Sigmoid colon (tissue), 7 donors: ENCODE measurements around the gene RPS5. TPM values are rescaled to one million over a fixed set of nuclear protein-coding genes. Genes with fewer than 3 reads are reported as not detected.
A peak's percentile ranks its signal among the peaks of the same experiment; 100 is the strongest.
"Not testable (repeated sequence)": the region's sequence is repeated elsewhere in the genome, so short reads cannot be mapped to it uniquely, and the experiment has no call there.

Source experiments
- DNase-seq: peaks from one replicate; pipeline ENCODE4 v3.0.0-alpha.2; 2019
- H3K27ac ChIP-seq, 4 donors: fragments of 200-600 bp; sonication (generic); one replicate each; pipeline ENCODE4 v1.5.1; 2016 to 2019; ENCODE audit warnings: mild to moderate bottlenecking in 1 of 4
- H3K27me3 ChIP-seq, 3 donors: fragments of 200-600 bp; sonication (generic); one replicate each; pipeline ENCODE4 v1.5.1; 2019; ENCODE audit warnings: mild to moderate bottlenecking in 1 of 3
- H3K36me3 ChIP-seq, 4 donors: fragments of 200-600 bp; sonication (generic); one replicate each; pipeline ENCODE4 v1.5.1; 2016 to 2019
- H3K4me1 ChIP-seq, 4 donors: fragments of 200-600 bp; sonication (generic); one replicate each; pipeline ENCODE4 v1.5.1; 2017 to 2019
- H3K4me3 ChIP-seq, 4 donors: fragments of 200-600 bp; sonication (generic); one replicate each; pipeline ENCODE4 v1.5.1; 2017 to 2019; ENCODE audit warnings: mild to moderate bottlenecking in 2 of 4, moderate library complexity in 1 of 4
- H3K9me3 ChIP-seq, 4 donors: fragments of 200-600 bp in 3 of 4; sonication (generic) in 3 of 4; one replicate each; pipeline versions ENCODE4 v1.5.1 to v1.6.1; 2013 to 2019
- CTCF ChIP-seq, 4 experiments: fragments of 450-650 bp in 3 of 4; fragments of 200-600 bp in 1 of 4; IDR thresholded peaks; one replicate each; pipeline ENCODE4 v1.5.1; 2016 to 2019; ENCODE audit warnings: antibody characterized with exemption in 4 of 4, mild to moderate bottlenecking in 3 of 4, moderate library complexity in 2 of 4
- EP300 ChIP-seq, 4 donors: sonication (generic); formaldehyde crosslinking; IDR thresholded peaks; one replicate each; pipeline ENCODE4 v1.6.1; 2017; ENCODE audit warnings: antibody characterized with exemption in 4 of 4
- POLR2A ChIP-seq, 2 donors: fragments of 450-650 bp; IDR thresholded peaks; one replicate each; pipeline ENCODE4 v1.6.1; 2016; ENCODE audit warnings: antibody characterized with exemption in 2 of 2, mild to moderate bottlenecking in 2 of 2, moderate library complexity in 2 of 2
- POLR2AphosphoS5 ChIP-seq, 4 donors: sonication (generic); formaldehyde crosslinking; IDR thresholded peaks; one replicate each; pipeline ENCODE4 v1.6.1; 2017; ENCODE audit warnings: antibody characterized with exemption in 4 of 4
- WGBS, 2 donors: extraction: QIAGEN DNeasy Blood & Tissue Kit; methylation state at CpG; one replicate each; pipeline ENCODE4 v1.1.7; 2013; 5-methylcytosine and 5-hydroxymethylcytosine counted together
- intact Hi-C: fragments of 100-400 bp; cut with DNase I; formaldehyde crosslinking; loops from one replicate; pipeline ENCODE4 v1.15.1; 2023
- polyA plus RNA-seq, 3 donors: library from polyadenylated mRNA; stranded (reverse); fragments of 200-250 nt; gene quantifications; one replicate each; pipeline ENCODE4 v1.2.3, GENCODE V29; 2013
- total RNA-seq, 4 donors: library from RNA; depleted of rRNA; stranded (reverse); fragments of >200 nt; gene quantifications; one replicate each; pipeline ENCODE4 v1.1.0, GENCODE V29; 2016
- donor health status: healthy with polysubstance abuse.
- donor health status: Bipolar disorder and iron deficiency.
- donor health status: healthy.

RPS5 gene
- total and polyA plus RNA-seq, 7 donors = 1,097 to 2,581 (median 1,974) TPM

- Histone ChIP-seq H3K4me3 (peak overlapping the region; percentile 47 to 66 (median 58)), H3K27me3 (peaks cover 9 to 20% (median 15%) of the 10 kb centered on the region in 3 donors), H3K4me1 (peaks cover 0 to 24% (median 21%) of the 10 kb centered on the region in 4 donors), H3K27ac (peak overlapping the region; percentile 76 to 82 (median 78)), H3K36me3 (no peaks in the 10 kb centered on the region), H3K9me3 (no peaks in the 10 kb centered on the region)
- DNase-seq = peak; percentile 100
- TF ChIP-seq POLR2AphosphoS5 (IDR thresholded peaks at IDR 0.05) (peak; percentile 66 to 87 (median 76)), CTCF (IDR thresholded peaks at IDR 0.05) (no peak), EP300 (IDR thresholded peaks at IDR 0.05) (no peak), POLR2A (IDR thresholded peaks at IDR 0.05) (peak in 1 of 2 donors; percentile 48)
- 2 to 3% methylated on average over 80 of the region's 80 CpGs for WGBS, 2 donors
- intact Hi-C loops = loop anchor here (1.0 to 2.0 kb wide), 2 partner anchors 14 to 38 kb away; partner anchors contain the start of genes RPS5 and ZNF497
These were observed 14.1 kb downstream of the RPS5 start for GRCh38 chr19:58400916-58401839.

GRCh38 chr19:58401840-58402421 lies 14.9 kb downstream of the RPS5 start:
- no peak for TF ChIP-seq POLR2AphosphoS5 (IDR thresholded peaks at IDR 0.05)
- no peak for TF ChIP-seq EP300 (IDR thresholded peaks at IDR 0.05)
- TF ChIP-seq CTCF (IDR thresholded peaks at IDR 0.05) = no peak
- TF ChIP-seq POLR2A (IDR thresholded peaks at IDR 0.05) = no peak
- no peaks in the 10 kb centered on the region for H3K9me3 ChIP-seq
- H3K27ac ChIP-seq = peak overlapping the region; percentile 76 to 82 (median 78)
- peaks cover 0 to 23% (median 18%) of the 10 kb centered on the region in 4 donors for H3K4me1 ChIP-seq
- H3K4me3 ChIP-seq = peak overlapping the region; percentile 45 to 66 (median 58)
- WGBS, 2 donors = 30 to 31% methylated on average over 23 of the region's 23 CpGs
- DNase-seq = peak; percentile 50
- no peaks in the 10 kb centered on the region for H3K36me3 ChIP-seq
- intact Hi-C loops = loop anchor here (1.0 to 2.0 kb wide), 2 partner anchors 15 to 39 kb away; partner anchors contain the start of genes RPS5 and ZNF497
- peaks cover 5 to 13% (median 10%) of the 10 kb centered on the region in 3 donors for H3K27me3 ChIP-seq

- peak; percentile 39 for DNase-seq
- H3K27me3 ChIP-seq, H3K4me3 ChIP-seq, H3K9me3 ChIP-seq, H3K27ac ChIP-seq, H3K36me3 ChIP-seq, intact Hi-C loops: not testable (repeated sequence)
- peaks cover 0 to 36% (median 27%) of the 10 kb centered on the region in 4 donors for H3K4me1 ChIP-seq
- WGBS, 2 donors = 62 to 74% methylated on average over 5 of the region's 5 CpGs
These were observed 16.9 kb downstream of the RPS5 start for GRCh38 chr19:58403920-58404478.

- intact Hi-C loops = no loop called here
- Histone ChIP-seq H3K4me3 (peak overlapping the region in 3 of 4 donors; percentile 65 to 93 (median 76)), H3K4me1 (peaks cover 0 to 28% (median 23%) of the 10 kb centered on the region in 4 donors), H3K27me3 (no peaks in the 10 kb centered on the region), H3K36me3 (no peaks in the 10 kb centered on the region), H3K9me3 (no peaks in the 10 kb centered on the region), H3K27ac (peak overlapping the region in 3 of 4 donors; percentile 87 to 91 (median 91))
- TF ChIP-seq POLR2A (IDR thresholded peaks at IDR 0.05) (no peak), EP300 (IDR thresholded peaks at IDR 0.05) (no peak), CTCF (IDR thresholded peaks at IDR 0.05) (peak in 2 of 4 experiments; percentile 12 to 31)
- 77 to 78% methylated on average over 10 of the region's 10 CpGs for WGBS, 2 donors
- DNase-seq = peak; percentile 35
These were observed 20.0 kb downstream of the RPS5 start for GRCh38 chr19:58406818-58407657.
